HG03108 (cell line): ENCODE measurements around the gene RAB3IL1.
"Not testable (repeated sequence)": the region's sequence is repeated elsewhere in the genome, so short reads cannot be mapped to it uniquely, and the experiment has no call there.

Experiments used
- ATAC-seq: cut with Tn5 transposase; IDR thresholded peaks from one replicate; pipeline ENCODE4 v1.9.1; 2021; ENCODE audit warnings: moderate library complexity; ENCODE audit not compliant: unreplicated experiment

Gene RAB3IL1

GRCh38 chr11:61917334-61918109 lies at the start of gene RAB3IL1:
Gene RAB3IL1, minus strand, starts transcription at chr11:61917566. Its CDS starts 199 bp downstream, at chr11:61917367.
- no peak for ATAC-seq

- no peak for ATAC-seq
Observed at GRCh38 chr11:61966734-61967115, 49.4 kb upstream of the RAB3IL1 start.

DNA sequence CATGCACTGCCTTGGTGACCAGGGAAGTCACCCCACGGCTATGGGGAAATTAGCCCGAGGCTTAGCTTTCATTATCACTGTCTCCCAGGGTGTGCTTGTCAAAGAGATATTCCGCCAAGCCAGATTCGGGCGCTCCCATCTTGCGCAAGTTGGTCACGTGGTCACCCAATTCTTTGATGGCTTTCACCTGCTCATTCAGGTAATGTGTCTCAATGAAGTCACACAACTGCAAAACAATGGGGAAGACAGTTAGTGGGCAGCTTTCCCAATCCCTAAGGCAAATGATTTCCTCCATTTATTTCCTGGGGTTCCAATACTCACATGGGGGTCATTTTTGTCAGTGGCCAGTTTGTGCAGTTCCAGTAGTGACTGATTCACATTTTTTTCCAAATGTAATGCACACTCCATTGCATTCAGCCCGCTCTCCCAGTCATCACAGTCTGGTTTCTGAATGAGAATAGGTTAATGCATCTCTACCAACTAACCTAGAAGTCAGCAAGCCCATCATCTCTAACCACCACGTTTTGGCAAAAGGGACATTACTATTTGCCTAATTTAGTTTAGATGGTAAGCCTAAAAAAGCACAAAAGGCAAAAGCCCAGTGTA lies 47.4 kb upstream of the RAB3IL1 start:
- not testable (repeated sequence) for ATAC-seq

DNA sequence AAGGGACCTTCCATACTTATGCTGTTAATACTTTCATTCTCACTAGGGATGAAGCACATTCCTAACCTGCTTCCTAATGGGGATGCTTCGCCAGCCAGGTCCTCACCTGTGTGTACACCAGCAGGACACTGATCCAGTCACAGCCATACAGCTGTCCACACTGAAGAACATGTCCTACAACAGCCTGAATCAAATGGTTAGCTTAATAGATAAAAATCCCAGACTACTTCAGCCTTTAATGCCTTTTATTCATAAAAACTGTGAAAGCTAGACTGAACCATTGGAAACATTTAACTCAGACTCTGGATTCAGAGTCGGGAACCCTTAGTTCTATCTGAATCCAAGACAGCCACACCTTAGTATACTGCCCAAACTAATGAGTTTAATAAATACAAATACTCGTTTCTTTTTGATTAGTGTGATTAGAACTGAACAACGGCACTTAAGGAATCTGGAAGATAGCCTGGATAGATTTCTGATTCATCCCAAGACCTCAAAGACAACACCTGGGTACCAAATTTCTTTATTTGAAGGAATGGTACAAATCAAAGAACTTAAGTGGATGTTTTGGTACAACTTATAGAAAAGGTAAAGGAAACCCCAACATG lies 46.8 kb upstream of the RAB3IL1 start:
- no peak for ATAC-seq

DNA sequence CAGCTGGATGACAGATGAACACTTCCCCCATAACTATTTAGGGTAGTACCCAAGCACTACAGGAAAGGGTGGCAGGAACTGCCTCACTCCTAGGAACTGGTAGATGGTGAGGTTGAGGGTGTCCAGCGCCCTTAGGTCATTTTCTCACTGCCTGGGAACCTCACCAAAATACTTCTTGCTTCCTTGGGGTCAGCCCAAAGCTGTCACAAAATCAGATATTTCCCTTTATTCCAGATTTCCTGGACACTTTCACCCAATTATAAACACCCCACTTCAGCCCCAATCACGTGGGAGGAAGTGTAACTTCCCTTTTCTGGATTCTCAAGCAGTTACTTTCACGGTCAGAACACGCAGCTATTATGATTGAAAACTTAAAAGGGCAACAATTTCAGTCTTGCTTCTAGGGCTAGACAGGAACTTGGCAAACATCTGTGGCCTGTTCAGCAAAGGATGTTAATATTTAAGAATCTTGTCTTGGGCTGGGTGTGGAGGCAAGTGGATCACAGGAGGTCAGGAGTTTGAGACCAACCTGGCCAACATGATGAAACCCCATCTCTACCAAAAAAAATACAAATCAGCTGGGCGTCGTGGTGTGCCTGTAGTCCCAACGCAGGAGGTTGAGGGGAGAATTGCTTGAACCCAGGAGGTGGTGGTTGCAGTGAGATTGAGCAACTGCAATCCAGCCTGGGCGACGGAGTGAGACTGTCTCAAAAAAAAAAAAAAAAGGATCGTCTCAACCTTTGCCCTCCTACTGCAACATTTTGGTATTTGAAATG lies 46.1 kb upstream of the RAB3IL1 start:
- peak; percentile 24 for ATAC-seq

GRCh38 chr11:61963016-61963281 lies 45.6 kb upstream of the RAB3IL1 start:
- no peak for ATAC-seq

DNA sequence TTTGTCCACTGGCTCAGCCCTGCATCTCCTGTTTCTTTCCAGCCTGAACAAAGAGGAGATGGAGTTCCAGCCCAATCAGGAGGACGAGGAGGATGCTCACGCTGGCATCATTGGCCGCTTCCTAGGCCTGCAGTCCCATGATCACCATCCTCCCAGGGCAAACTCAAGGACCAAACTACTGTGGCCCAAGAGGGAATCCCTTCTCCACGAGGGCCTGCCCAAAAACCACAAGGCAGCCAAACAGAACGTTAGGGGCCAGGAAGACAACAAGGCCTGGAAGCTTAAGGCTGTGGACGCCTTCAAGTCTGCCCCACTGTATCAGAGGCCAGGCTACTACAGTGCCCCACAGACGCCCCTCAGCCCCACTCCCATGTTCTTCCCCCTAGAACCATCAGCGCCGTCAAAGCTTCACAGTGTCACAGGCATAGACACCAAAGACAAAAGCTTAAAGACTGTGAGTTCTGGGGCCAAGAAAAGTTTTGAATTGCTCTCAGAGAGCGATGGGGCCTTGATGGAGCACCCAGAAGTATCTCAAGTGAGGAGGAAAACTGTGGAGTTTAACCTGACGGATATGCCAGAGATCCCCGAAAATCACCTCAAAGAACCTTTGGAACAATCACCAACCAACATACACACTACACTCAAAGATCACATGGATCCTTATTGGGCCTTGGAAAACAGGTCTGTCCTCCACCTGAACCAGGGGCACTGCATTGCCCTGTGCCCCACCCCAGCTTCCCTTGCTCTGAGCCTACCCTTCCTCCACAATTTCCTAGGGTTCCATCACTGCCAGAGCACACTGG lies 45.0 kb upstream of the RAB3IL1 start:
- ATAC-seq = no peak

- ATAC-seq = no peak
Observed at GRCh38 chr11:61961570-61962212, 44.3 kb upstream of the RAB3IL1 start.

DNA sequence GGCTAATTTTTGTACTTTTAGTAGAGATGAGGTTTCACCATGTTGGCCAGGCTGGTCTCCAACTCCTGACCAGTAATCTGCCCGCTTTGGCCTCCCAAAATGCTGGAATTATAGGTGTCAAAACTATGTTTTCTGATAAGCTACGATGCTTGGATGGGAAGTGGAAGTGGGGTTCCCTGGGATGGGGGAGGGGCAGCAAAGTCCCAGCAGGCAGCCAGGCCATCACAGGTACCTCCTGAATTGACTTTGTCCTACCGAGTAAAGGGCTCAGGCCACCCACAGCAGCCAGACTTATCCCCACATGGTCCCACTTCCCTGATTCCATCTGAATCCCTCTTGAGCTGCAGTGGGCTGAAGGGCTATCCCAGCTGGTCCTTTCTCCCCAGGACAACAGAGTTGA lies 43.2 kb upstream of the RAB3IL1 start:
- ATAC-seq = no peak

DNA sequence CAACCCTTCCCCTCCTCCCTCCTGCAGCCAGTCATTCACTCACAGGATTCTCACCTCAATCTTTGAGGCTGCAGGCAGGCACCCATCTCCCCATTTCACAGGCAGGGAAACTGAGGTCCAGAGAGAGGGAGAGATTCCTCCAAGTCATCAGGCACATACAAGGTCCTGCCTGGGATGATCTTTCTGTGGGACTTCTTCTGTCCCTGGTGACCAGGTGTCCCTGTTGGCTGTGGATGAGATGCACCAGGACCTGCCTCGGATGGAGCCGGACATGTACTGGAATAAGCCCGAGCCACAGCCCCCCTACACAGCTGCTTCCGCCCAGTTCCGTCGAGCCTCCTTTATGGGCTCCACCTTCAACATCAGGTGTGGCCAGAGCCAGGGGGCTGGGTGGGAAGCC lies 42.3 kb upstream of the RAB3IL1 start:
- no peak for ATAC-seq

DNA sequence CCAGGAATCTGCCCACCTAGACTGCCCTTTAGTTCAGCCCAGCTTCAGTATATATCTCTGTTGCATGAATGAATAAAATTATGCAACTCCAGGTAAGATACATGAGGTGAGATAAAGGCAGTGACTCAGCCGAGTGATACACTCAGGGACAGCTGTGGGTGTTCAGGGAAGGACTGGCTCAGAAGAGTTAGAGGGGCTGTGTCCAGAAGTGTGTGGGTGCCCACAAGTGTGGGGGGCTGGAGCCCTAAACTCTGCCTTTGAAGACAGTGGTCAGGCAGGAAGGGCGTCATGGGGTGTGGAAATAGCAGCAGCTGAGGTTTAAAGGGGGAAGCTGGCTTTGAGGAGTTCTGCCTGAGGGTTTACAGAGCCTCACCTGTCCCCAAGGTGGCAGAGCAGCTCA lies 41.7 kb upstream of the RAB3IL1 start:
- no peak for ATAC-seq

DNA sequence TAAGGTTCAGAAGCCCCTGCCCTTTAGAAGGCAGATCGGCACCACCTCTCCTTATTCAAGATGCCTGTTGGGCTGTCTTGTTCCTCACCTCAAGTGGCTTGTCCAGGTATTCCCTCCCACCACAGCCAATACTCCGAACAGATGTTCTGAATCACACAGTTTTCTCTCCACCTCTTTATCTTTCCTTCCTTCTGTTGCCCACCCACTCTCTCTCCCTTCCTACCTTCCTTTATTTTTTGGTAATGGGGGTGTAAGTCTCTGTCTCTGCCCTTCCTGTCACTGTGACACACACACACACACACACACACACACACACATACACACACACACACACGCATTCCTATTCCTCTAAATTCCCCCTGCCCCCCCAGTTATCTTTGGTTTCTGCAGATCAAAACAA lies 41.2 kb upstream of the RAB3IL1 start:
- ATAC-seq = no peak

DNA sequence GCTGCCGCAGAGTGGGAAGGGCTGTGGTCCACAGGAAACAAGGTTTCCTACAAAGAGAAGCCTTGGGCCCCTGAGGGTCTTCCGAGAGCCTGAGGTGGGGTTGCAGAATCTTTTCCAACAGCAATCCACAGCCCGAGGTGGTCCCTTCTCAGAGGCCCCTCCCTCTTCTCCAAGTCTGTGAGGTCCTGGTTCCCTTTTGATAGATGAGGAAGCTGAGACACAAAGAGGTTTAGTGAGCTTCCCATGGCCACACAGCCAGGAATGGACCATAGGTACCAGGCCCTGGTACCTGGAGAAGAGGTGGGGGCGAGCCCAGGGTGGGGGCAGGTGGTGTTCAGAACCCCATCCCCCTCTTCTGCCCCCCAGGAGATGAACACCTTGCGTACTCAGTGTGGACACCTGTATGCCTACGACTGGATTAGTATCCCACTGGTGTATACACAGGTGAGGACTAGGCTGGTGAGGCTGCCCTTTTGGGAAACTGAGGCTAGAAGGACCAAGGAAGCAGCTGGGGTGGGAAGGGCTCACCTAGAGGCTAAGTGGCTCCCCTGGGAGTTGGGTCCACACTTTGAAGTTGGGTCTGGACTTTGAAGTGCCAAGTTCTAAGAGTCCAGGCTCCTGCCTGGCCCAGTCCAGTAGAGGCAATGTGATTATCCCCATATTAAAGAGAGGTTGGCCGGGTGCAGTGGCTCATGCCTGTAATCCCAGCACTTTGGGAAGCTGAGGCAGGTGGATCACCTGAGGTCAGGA lies 39.8 kb upstream of the RAB3IL1 start:
- ATAC-seq = no peak

- no peak for ATAC-seq
Observed at GRCh38 chr11:61956191-61957020, 39.0 kb upstream of the RAB3IL1 start.

- ATAC-seq = no peak
Observed at GRCh38 chr11:61955422-61956135, 38.2 kb upstream of the RAB3IL1 start.

- ATAC-seq = no peak
Observed at GRCh38 chr11:61954851-61955421, 37.6 kb upstream of the RAB3IL1 start.

- no peak for ATAC-seq
Observed at GRCh38 chr11:61954106-61954850, 36.9 kb upstream of the RAB3IL1 start.
